Measurements from ENCODE around the gene KDM6A. TPM values are rescaled to one million over a fixed set of nuclear protein-coding genes. Genes with fewer than 3 reads are reported as not detected.

KDM6A gene
- total and polyA plus RNA-seq, 9 of the 15 experiments (the other 6 are each of a cell fraction or from before 2014, with no cell fraction given), result 8.4 to 34.3 (median 22.9) TPM

- no peak for TF ChIP-seq ZBTB11 (CRISPR knock-in tag; IDR thresholded peaks at IDR 0.05)
- TF ChIP-seq AFF1 (IDR thresholded peaks at IDR 0.05; ENCODE audit: low read depth in 1 of 2, partially characterized antibody in 2 of 2), result no peak
- no peak for TF ChIP-seq ELK3 (CRISPR knock-in tag; IDR thresholded peaks at IDR 0.05)
- no peak for TF ChIP-seq FOXO4 (CRISPR knock-in tag; IDR thresholded peaks at IDR 0.05)
- peak; percentile 57; the same call in 1 of the 2 replicates for TF ChIP-seq MAFG (tag; conservative IDR thresholded peaks at IDR 0.05)
- no peak for TF ChIP-seq TEAD1 (CRISPR knock-in tag; IDR thresholded peaks at IDR 0.05)
- no peak for TF ChIP-seq CXXC5 (CRISPR knock-in tag; IDR thresholded peaks at IDR 0.05)
- no peak for TF ChIP-seq ZNF274 (IDR thresholded peaks at IDR 0.05; ENCODE audit: borderline replicate concordance, low read depth, low read length)
- TF ChIP-seq RBM39 (optimal IDR thresholded peaks at IDR 0.05; ENCODE audit: low read depth, low read length), result no peak
- no peak for TF ChIP-seq EP300 (IDR thresholded peaks at IDR 0.05; ENCODE audit: low read length)
Observed at GRCh38 chrX:44875185-44875489, 2.1 kb downstream of the KDM6A start (continued).
